ENCODE measurements around the gene GDF10. TPM values are rescaled to one million over a fixed set of nuclear protein-coding genes. Genes with fewer than 3 reads are reported as not detected.
A peak's percentile ranks its signal among the peaks of the same experiment; 100 is the strongest.

GDF10 gene
- total RNA-seq, 1 donor from 2014 or later = 46.8 TPM

GRCh38 chr10:47311193-47311931, 11.4 kb downstream of the GDF10 start:
- peaks cover 26% of the 10 kb centered on the region for H3K4me1 Mint-ChIP-seq (ENCODE audit: unreplicated experiment)
- H3K27me3 Mint-ChIP-seq = peaks cover 27% of the 10 kb centered on the region
- H3K4me3 Mint-ChIP-seq = no peak overlapping the region
- H3K36me3 Mint-ChIP-seq = peaks cover 4% of the 10 kb centered on the region
- no peak for TF ChIP-seq CTCF (conservative IDR thresholded peaks at IDR 0.05)
- DNase-seq (ENCODE audit: extremely low spot score, unreplicated experiment) = no peak
- no peak overlapping the region for H3K27ac Mint-ChIP-seq
- H3K9me3 Mint-ChIP-seq = no peaks in the 10 kb centered on the region

- Mint-ChIP-seq H3K4me3 (no peak overlapping the region), H3K36me3 (peaks cover 4% of the 10 kb centered on the region), H3K4me1 (ENCODE audit: unreplicated experiment) (peaks cover 22% of the 10 kb centered on the region), H3K9me3 (no peaks in the 10 kb centered on the region), H3K27me3 (peaks cover 21% of the 10 kb centered on the region), H3K27ac (no peak overlapping the region)
- DNase-seq (ENCODE audit: extremely low spot score, unreplicated experiment) = peak; percentile 80
- TF ChIP-seq CTCF (conservative IDR thresholded peaks at IDR 0.05) = peak; percentile 88
These were observed 12.1 kb downstream of the GDF10 start for GRCh38 chr10:47311932-47312662.

GRCh38 chr10:47312663-47312995, 12.6 kb downstream of the GDF10 start:
- no peak for DNase-seq (ENCODE audit: extremely low spot score, unreplicated experiment)
- Mint-ChIP-seq H3K9me3 (no peaks in the 10 kb centered on the region), H3K36me3 (peaks cover 4% of the 10 kb centered on the region), H3K4me1 (ENCODE audit: unreplicated experiment) (peaks cover 26% of the 10 kb centered on the region), H3K4me3 (no peak overlapping the region), H3K27ac (no peak overlapping the region), H3K27me3 (peaks cover 19% of the 10 kb centered on the region)
- TF ChIP-seq CTCF (conservative IDR thresholded peaks at IDR 0.05) = no peak

- peaks cover 13% of the 10 kb centered on the region for H3K4me1 Mint-ChIP-seq (ENCODE audit: unreplicated experiment)
- peaks cover 7% of the 10 kb centered on the region for H3K27me3 Mint-ChIP-seq
- H3K4me3 Mint-ChIP-seq = no peak overlapping the region
- no peak overlapping the region for H3K27ac Mint-ChIP-seq
- no peaks in the 10 kb centered on the region for H3K9me3 Mint-ChIP-seq
- TF ChIP-seq CTCF (conservative IDR thresholded peaks at IDR 0.05) = no peak
- peaks cover under 1% of the 10 kb centered on the region for H3K36me3 Mint-ChIP-seq
- no peak for DNase-seq (ENCODE audit: extremely low spot score, unreplicated experiment)
These were observed 14.5 kb downstream of the GDF10 start for GRCh38 chr10:47314416-47314970.

GRCh38 chr10:47315421-47315820, 15.4 kb downstream of the GDF10 start:
- no peak for DNase-seq (ENCODE audit: extremely low spot score, unreplicated experiment)
- TF ChIP-seq CTCF (conservative IDR thresholded peaks at IDR 0.05) = no peak
- no peaks in the 10 kb centered on the region for H3K9me3 Mint-ChIP-seq
- no peak overlapping the region for H3K4me3 Mint-ChIP-seq
- no peaks in the 10 kb centered on the region for H3K36me3 Mint-ChIP-seq
- H3K27ac Mint-ChIP-seq = no peak overlapping the region
- peaks cover 7% of the 10 kb centered on the region for H3K27me3 Mint-ChIP-seq
- H3K4me1 Mint-ChIP-seq (ENCODE audit: unreplicated experiment) = peaks cover 11% of the 10 kb centered on the region

All from type B pancreatic cell (in vitro differentiated cells).